ENCODE results near the gene ZNF680. TPM values are rescaled to one million over a fixed set of nuclear protein-coding genes. Genes with fewer than 3 reads are reported as not detected.
A peak's percentile ranks its signal among the peaks of the same experiment; 100 is the strongest.

ZNF680 gene
- total and polyA plus RNA-seq, 2 donors from 2014 or later = 7.3 to 20.7 TPM

DNA sequence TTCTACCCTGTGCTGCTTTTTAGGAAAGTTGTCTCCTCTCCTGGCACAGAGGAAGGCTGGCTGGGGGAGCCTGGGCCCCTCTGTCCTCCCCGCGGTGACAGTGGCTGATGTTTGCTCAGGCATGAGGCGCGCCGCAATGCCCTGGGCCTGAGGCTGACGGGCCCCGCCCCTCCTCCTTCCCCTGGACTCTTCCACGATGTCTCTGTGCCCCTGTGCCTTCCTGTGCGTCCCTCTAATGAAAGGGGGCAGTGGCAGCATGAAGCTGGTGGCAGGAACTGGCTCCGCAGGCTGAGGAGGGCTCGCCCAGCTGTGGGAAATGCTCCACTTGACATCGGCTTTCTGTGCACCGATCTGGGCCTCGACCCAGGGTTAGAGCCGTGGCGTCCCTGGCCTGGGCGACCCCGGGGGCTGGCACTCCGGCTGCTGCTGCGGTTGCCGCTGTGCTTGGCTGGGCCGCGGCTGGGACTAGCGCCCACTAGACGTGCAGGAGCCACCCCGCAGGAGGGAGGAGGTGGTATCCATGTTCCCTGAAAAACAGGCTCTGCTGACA is 67.9 kb downstream of the ZNF680 start:
- H3K4me3 ChIP-seq (ENCODE audit: low read length in 3 of 3) = peak overlapping the region in 2 of 3 donors; percentile 16 to 51
- no peak overlapping the region for H3K27ac ChIP-seq (ENCODE audit: low read depth in 2 of 2, low read length in 2 of 2)
- no peaks in the 10 kb centered on the region for H3K27me3 ChIP-seq (ENCODE audit: control insufficient read depth, insufficient read depth, low read length)
- DNase-seq (peak; percentile 20 to 65 (median 37)), FAIRE-seq (no peak)
- H3K36me3 ChIP-seq (ENCODE audit: control insufficient read depth in 2 of 3, insufficient read depth in 3 of 3, low read length in 3 of 3) = no peaks in the 10 kb centered on the region
- H3K9ac ChIP-seq (ENCODE audit: low read length in 3 of 3) = no peak overlapping the region
- H3K9me3 ChIP-seq (ENCODE audit: control insufficient read depth in 2 of 3, insufficient read depth in 1 of 3, low read length in 3 of 3) = no peaks in the 10 kb centered on the region
- intact Hi-C loops (cut with DNase I) = no loop called here
- no peaks in the 10 kb centered on the region for H3K4me1 ChIP-seq (ENCODE audit: control insufficient read depth in 2 of 3, insufficient read depth in 2 of 3, low read depth in 1 of 3, low read length in 3 of 3)
- TF ChIP-seq, protein P1, sequence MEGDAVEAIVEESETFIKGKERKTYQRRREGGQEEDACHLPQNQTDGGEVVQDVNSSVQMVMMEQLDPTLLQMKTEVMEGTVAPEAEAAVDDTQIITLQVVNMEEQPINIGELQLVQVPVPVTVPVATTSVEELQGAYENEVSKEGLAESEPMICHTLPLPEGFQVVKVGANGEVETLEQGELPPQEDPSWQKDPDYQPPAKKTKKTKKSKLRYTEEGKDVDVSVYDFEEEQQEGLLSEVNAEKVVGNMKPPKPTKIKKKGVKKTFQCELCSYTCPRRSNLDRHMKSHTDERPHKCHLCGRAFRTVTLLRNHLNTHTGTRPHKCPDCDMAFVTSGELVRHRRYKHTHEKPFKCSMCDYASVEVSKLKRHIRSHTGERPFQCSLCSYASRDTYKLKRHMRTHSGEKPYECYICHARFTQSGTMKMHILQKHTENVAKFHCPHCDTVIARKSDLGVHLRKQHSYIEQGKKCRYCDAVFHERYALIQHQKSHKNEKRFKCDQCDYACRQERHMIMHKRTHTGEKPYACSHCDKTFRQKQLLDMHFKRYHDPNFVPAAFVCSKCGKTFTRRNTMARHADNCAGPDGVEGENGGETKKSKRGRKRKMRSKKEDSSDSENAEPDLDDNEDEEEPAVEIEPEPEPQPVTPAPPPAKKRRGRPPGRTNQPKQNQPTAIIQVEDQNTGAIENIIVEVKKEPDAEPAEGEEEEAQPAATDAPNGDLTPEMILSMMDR (IDR thresholded peaks at IDR 0.05; ENCODE audit: borderline replicate concordance, extremely low read depth, insufficient read depth) = no peak

DNA sequence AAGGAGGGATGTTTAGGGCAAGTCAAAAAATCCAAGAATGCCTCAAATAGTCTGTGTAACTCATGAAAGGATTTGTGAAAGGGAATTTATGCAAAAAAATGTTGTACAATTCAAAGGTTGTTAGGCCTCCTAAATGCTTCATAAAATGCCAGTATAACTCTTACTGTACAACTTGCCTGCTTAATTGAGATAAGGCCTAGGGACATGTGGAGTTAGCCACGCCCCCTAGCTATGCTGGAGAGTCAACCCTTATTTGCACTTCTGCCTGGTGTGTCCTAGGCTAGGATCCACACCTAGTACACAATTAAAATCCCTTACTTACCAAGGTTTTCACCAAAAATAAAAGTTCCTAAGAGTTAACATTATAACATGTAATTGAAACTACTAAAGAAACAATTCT is 77.2 kb downstream of the ZNF680 start:
- DNase-seq (no peak), FAIRE-seq (no peak)
- Histone ChIP-seq H3K9me3 (ENCODE audit: control insufficient read depth in 2 of 3, insufficient read depth in 1 of 3, low read length in 3 of 3) (no peaks in the 10 kb centered on the region), H3K27me3 (ENCODE audit: control insufficient read depth, insufficient read depth, low read length) (no peaks in the 10 kb centered on the region), H3K4me3 (ENCODE audit: low read length in 3 of 3) (no peak overlapping the region), H3K9ac (ENCODE audit: low read length in 3 of 3) (no peak overlapping the region), H3K4me1 (ENCODE audit: control insufficient read depth in 2 of 3, insufficient read depth in 2 of 3, low read depth in 1 of 3, low read length in 3 of 3) (no peaks in the 10 kb centered on the region), H3K36me3 (ENCODE audit: control insufficient read depth in 2 of 3, insufficient read depth in 3 of 3, low read length in 3 of 3) (no peaks in the 10 kb centered on the region), H3K27ac (ENCODE audit: low read depth in 2 of 2, low read length in 2 of 2) (no peak overlapping the region)
- intact Hi-C loops (cut with DNase I) = no loop called here
- TF ChIP-seq, protein P1 (IDR thresholded peaks at IDR 0.05; ENCODE audit: borderline replicate concordance, extremely low read depth, insufficient read depth) = no peak

Other genes starting within 250 kb of the ZNF680 start
- 24.5 TPM for gene ZNF736, start 249.1 kb downstream of the ZNF680 start, total RNA-seq
- 3.9 TPM for gene ZNF736, start 249.1 kb downstream of the ZNF680 start, polyA plus RNA-seq (ENCODE audit: insufficient read depth, low read depth, low replicate concordance)
- 8.0 TPM for gene ZNF107, start 103.1 kb upstream of the ZNF680 start, total RNA-seq
- gene ZNF107, start 103.1 kb upstream of the ZNF680 start, polyA plus RNA-seq (ENCODE audit: insufficient read depth, low read depth, low replicate concordance) = 0.80 TPM
- gene ZNF138, start 231.4 kb upstream of the ZNF680 start, total RNA-seq = 9.9 TPM
- 6.3 TPM for gene ZNF138, start 231.4 kb upstream of the ZNF680 start, polyA plus RNA-seq (ENCODE audit: insufficient read depth, low read depth, low replicate concordance)